ENCODE measurements around the gene KIF1B. TPM values are rescaled to one million over a fixed set of nuclear protein-coding genes. Genes with fewer than 3 reads are reported as not detected.
A peak's percentile ranks its signal among the peaks of the same experiment; 100 is the strongest.

The KIF1B gene
- total and polyA plus RNA-seq, 9 of the 15 experiments (the other 6 are each of a cell fraction or from before 2014, with no cell fraction given): 2.8 to 19.8 (median 11.9) TPM

GRCh38 chr1:10210841-10211804 lies 753 bp downstream of the KIF1B start (continued):
- TF ChIP-seq ZNF395 (CRISPR knock-in tag; IDR thresholded peaks at IDR 0.05) (no peak), TEAD2 (tag; IDR thresholded peaks at IDR 0.05) (no peak), ZNF140 (CRISPR knock-in tag; IDR thresholded peaks at IDR 0.05) (no peak), ZNF740 (CRISPR knock-in tag; IDR thresholded peaks at IDR 0.05) (no peak), ZNF740 (tag; IDR thresholded peaks at IDR 0.05) (no peak), REST (IDR thresholded peaks at IDR 0.05; ENCODE audit: borderline replicate concordance) (no peak), REST (CRISPR knock-in tag; IDR thresholded peaks at IDR 0.05; ENCODE audit: low read depth) (no peak), ZNF274 (IDR thresholded peaks at IDR 0.05; ENCODE audit: borderline replicate concordance, low read depth, low read length) (no peak), NRF1 (conservative IDR thresholded peaks at IDR 0.05 in 1 of 2, IDR thresholded peaks at IDR 0.05 in 1 of 2) (no peak), EP400 (IDR thresholded peaks at IDR 0.05) (peak; percentile 16; the same call in 1 of the 2 replicates), ASH1L (IDR thresholded peaks at IDR 0.05; ENCODE audit: borderline replicate concordance, low read depth, partially characterized antibody) (no peak), ZNF165 (CRISPR knock-in tag; IDR thresholded peaks at IDR 0.05; ENCODE audit: borderline replicate concordance) (no peak), ZNF507 (tag; conservative IDR thresholded peaks at IDR 0.05) (no peak), POLR2H (tag; IDR thresholded peaks at IDR 0.05; ENCODE audit: low read depth) (no peak), SNRNP70 (optimal IDR thresholded peaks at IDR 0.05; ENCODE audit: low read depth, low read length) (no peak), BRD4 (IDR thresholded peaks at IDR 0.05) (0 out of 2 replicates have a peak, but pooled peaks have one; percentile 5), ZNF232 (CRISPR knock-in tag; IDR thresholded peaks at IDR 0.05) (no peak; the same call in 1 of the 2 replicates)
